Epithelial cell of proximal tubule (primary cell): ENCODE data around the gene IDH2. TPM values are rescaled to one million over a fixed set of nuclear protein-coding genes. Genes with fewer than 3 reads are reported as not detected.

Experiments
- DNase-seq: peaks from one replicate; pipeline ENCODE4 v3.0.0-alpha.2; 2011; ENCODE audit warnings: low read depth
- H3K4me3 ChIP-seq: 2 replicates; pipeline ENCODE4 v1.5.1; 2011; ENCODE audit warnings: low read depth, mild to moderate bottlenecking, low read length
- CTCF ChIP-seq: conservative IDR thresholded peaks from 2 replicates; pipeline ENCODE4 v1.5.1; 2012; ENCODE audit warnings: low read depth, mild to moderate bottlenecking, low read length
- total RNA-seq: library from RNA; depleted of rRNA; stranded (reverse); fragments of >200 nt; gene quantifications from 2 replicates; pipeline ENCODE4 v1.2.3, GENCODE V29; 2015

IDH2 gene
- total RNA-seq, 1 donor from 2014 or later = 170 TPM

DNA sequence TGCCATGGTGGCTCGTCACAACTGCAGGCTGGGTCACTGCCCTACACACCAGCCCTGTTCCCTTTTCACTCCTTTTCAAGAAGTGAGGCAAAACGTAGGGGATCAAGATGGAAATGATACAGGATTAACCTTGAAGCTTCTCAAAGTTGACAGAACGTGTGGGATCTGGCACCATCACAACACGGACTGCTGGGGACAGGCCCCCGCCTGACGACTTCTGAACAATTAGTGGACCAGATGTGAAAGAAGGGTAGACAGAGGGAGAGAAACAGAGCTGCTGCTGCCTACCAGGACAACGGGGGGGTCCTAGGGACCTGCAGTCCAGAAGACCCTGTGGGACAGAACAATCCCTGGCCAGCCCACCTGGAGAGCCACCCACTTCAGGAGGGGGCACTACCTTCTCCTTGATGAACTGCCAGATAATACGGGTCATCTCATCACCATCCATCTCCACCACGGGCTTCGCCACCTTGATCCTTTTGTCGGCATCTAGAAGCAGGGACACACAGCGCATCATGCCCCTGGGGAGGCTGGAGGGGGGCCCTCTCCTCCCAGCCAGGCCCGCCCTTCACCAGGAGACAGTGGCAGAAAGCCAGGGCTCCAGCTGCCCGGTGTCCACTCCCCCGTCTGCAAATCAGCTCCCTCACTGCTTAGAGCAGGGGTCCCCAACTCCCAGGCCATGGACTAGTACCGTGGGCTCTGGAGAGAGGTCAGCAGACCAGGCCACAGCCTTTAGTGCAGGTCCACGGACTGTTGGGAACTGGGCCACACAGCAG is 10.9 kb downstream of the IDH2 start:
- H3K4me3 ChIP-seq = no peak overlapping the region
- no peak for DNase-seq
- TF ChIP-seq CTCF = no peak

DNA sequence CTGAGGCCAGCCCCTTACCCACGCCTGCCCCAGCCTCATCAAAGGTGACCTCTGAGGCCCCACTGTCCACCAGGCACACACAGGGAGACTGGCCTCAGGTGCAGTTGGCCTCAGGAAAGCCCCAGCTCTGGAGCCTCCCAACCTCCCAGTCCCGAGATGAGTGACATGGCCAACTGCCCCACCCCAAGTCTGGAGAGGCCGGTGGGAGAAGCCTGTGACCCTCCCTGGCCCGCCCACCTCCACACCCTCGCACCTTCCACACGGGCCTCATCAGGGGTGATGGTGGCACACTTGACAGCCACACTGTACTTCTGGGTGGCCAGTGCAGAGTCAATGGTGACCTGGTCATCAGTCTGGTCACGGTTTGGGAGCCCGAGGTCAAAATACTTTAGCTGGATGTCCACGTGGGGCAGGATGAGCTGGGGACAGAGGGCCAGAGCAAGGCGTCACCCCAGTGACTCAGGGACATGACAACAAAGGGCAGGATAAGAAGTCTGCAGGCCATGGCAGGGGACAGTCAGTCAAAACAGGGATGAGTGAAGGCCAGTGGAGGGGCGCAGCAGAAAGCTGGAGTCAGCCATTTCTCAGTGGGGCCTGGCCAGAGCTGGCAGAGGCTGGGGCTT is 11.9 kb downstream of the IDH2 start:
- no peak for TF ChIP-seq CTCF
- DNase-seq = no peak
- no peak overlapping the region for H3K4me3 ChIP-seq

GRCh38 chr15:90087454-90088154 is 14.7 kb downstream of the IDH2 start:
- TF ChIP-seq CTCF = peak; percentile 27
- DNase-seq = no peak
- no peak overlapping the region for H3K4me3 ChIP-seq

- no peak overlapping the region for H3K4me3 ChIP-seq
- peak; percentile 78 for TF ChIP-seq CTCF
- DNase-seq = no peak
Observed at GRCh38 chr15:90086868-90087268, 15.4 kb downstream of the IDH2 start.

GRCh38 chr15:90085565-90085964 is 16.7 kb downstream of the IDH2 start:
- TF ChIP-seq CTCF = no peak
- no peak overlapping the region for H3K4me3 ChIP-seq
- DNase-seq = no peak

- no peak for TF ChIP-seq CTCF
- H3K4me3 ChIP-seq = no peak overlapping the region
- no peak for DNase-seq
Observed at GRCh38 chr15:90084876-90085423, 17.3 kb downstream of the IDH2 start.
